K562 (cell line): ENCODE data around the gene WDR70. TPM values are rescaled to one million over a fixed set of nuclear protein-coding genes. Genes with fewer than 3 reads are reported as not detected.

Experiments
- ARID1B ChIP-seq: fragments of 450-650 bp; IDR thresholded peaks from 2 replicates; pipeline ENCODE4 v1.6.1; 2016; ENCODE audit warnings: antibody characterized with exemption, mild to moderate bottlenecking, inconsistent platforms
- BRF2 ChIP-seq: IDR thresholded peaks from 3 replicates; pipeline ENCODE4 v1.6.1; 2011; ENCODE audit warnings: borderline replicate concordance, mild to moderate bottlenecking; ENCODE audit not compliant: insufficient read length, insufficient read depth
- ETS2 ChIP-seq: IDR thresholded peaks from 2 replicates; pipeline ENCODE4 v1.6.1; 2016; ENCODE audit warnings: borderline replicate concordance, missing genetic modification characterization, mild to moderate bottlenecking, moderate library complexity, missing compliant biosample characterization; ENCODE audit not compliant: poor library complexity, severe bottlenecking
- GABPB2 ChIP-seq: fragments of 250-450 bp; sonication (Bioruptor Pico); conservative IDR thresholded peaks from 2 replicates; pipeline ENCODE4 v1.5.1; 2021; ENCODE audit warnings: mild to moderate bottlenecking
- LARP7 ChIP-seq: fragments of 450-650 bp; IDR thresholded peaks from 2 replicates; pipeline ENCODE4 v1.6.1; 2016
- NCOA4 ChIP-seq: fragments of 450-650 bp; IDR thresholded peaks from 2 replicates; pipeline ENCODE4 v1.6.1; 2018; ENCODE audit warnings: mild to moderate bottlenecking; ENCODE audit not compliant: partially characterized antibody
- RAD21 ChIP-seq, 2 experiments: fragments of 250-450 bp in 1 of 2; fragments of 450-650 bp in 1 of 2; sonication (Bioruptor Pico) in 1 of 2; formaldehyde crosslinking in 1 of 2; IDR thresholded peaks in 1 of 2; conservative IDR thresholded peaks in 1 of 2; 2 replicates each; pipeline versions ENCODE4 v1.4.0 to v1.8.0; 2020 to 2022; ENCODE audit warnings: mild to moderate bottlenecking in 2 of 2, moderate library complexity in 1 of 2
- SIN3B ChIP-seq: fragments of 450-650 bp; IDR thresholded peaks from 2 replicates; pipeline ENCODE4 v1.6.1; 2017; ENCODE audit warnings: low read depth, mild to moderate bottlenecking, moderate library complexity
- TSHZ1 ChIP-seq: fragments of 250-450 bp; sonication (Bioruptor Pico); IDR thresholded peaks from 2 replicates; pipeline ENCODE4 v1.4.0; 2020; ENCODE audit warnings: mild to moderate bottlenecking, moderate library complexity
- ZBED1 ChIP-seq: IDR thresholded peaks from 2 replicates; pipeline ENCODE4 v1.6.1; 2014
- ZNF407 ChIP-seq: fragments of 450-650 bp; IDR thresholded peaks from 2 replicates; pipeline ENCODE4 v1.6.1; 2016; ENCODE audit warnings: low read depth
- ZNF444 ChIP-seq: fragments of 250-450 bp; sonication (Bioruptor Pico); IDR thresholded peaks from 2 replicates; pipeline ENCODE4 v1.4.0; 2020; ENCODE audit warnings: mild to moderate bottlenecking, moderate library complexity
- polyA plus RNA-seq, 8 experiments: library from polyadenylated mRNA; depleted of rRNA in 4 of 8; stranded (reverse) in 5 of 8; unstranded in 3 of 8; fragments of >200 nt; fragmentation: Nextera tagmentation in 2 of 8; fragmentation: Illumina TruSeq in 1 of 8; extraction: Ambion mirVana in 2 of 8; extraction: Trizol in 1 of 8; gene quantifications; 2 replicates each; pipeline versions ENCODE4 v1.2.1 to v1.2.3, GENCODE V29; 2011 to 2014; ENCODE audit warnings: inconsistent platforms in 1 of 8, missing spikeins in 1 of 8
- total RNA-seq, 7 experiments: library from RNA; depleted of rRNA in 6 of 7; stranded (reverse); fragments of >200 nt in 6 of 7; fragmentation: Illumina TruSeq in 2 of 7; extraction: Trizol in 2 of 7; gene quantifications; 2 replicates each; pipeline versions ENCODE4 v1.2.1 to v1.2.3, GENCODE V29; 2011 to 2021; ENCODE audit warnings: low replicate concordance in 1 of 7

The WDR70 gene
- total and polyA plus RNA-seq, 9 of the 15 experiments (the other 6 are each of a cell fraction or from before 2014, with no cell fraction given): 16.8 to 46.6 (median 38.8) TPM

- TF ChIP-seq ZBED1 (no peak), BRF2 (no peak), ARID1B (no peak), NCOA4 (no peak), TSHZ1 (CRISPR knock-in tag) (no peak), ZNF407 (no peak), SIN3B (no peak), ZNF444 (CRISPR knock-in tag) (no peak), RAD21 (CRISPR knock-in tag; conservative IDR thresholded peaks at IDR 0.05 in 1 of 2, IDR thresholded peaks at IDR 0.05 in 1 of 2) (peak; percentile 37 to 74), LARP7 (no peak), GABPB2 (CRISPR knock-in tag) (no peak), ETS2 (tag) (no peak)
Measured at GRCh38 chr5:37774912-37775483, 395.9 kb downstream of the WDR70 start (continued).
